GM18502 (cell line): Measurements from ENCODE around the gene THRAP3.

ENCODE experiments used
- ATAC-seq: cut with Tn5 transposase; IDR thresholded peaks from one replicate; pipeline ENCODE4 v1.9.1; 2021; ENCODE audit warnings: mild to moderate bottlenecking; ENCODE audit not compliant: unreplicated experiment, poor library complexity

Gene THRAP3

GRCh38 chr1:36285443-36286101 is 61.3 kb downstream of the THRAP3 start:
- ATAC-seq: no peak

GRCh38 chr1:36286802-36287201 is 62.6 kb downstream of the THRAP3 start:
- no peak for ATAC-seq

- no peak for ATAC-seq
These were observed 63.4 kb downstream of the THRAP3 start for GRCh38 chr1:36287595-36287994.

- no peak for ATAC-seq
These were observed 71.1 kb downstream of the THRAP3 start for GRCh38 chr1:36295390-36295789.

GRCh38 chr1:36297062-36297461 is 72.8 kb downstream of the THRAP3 start:
- no peak for ATAC-seq

GRCh38 chr1:36298640-36299039 is 74.4 kb downstream of the THRAP3 start:
- ATAC-seq: no peak

- no peak for ATAC-seq
These were observed 76.3 kb downstream of the THRAP3 start for GRCh38 chr1:36300526-36300925.

GRCh38 chr1:36301220-36301619 is 77.0 kb downstream of the THRAP3 start:
- ATAC-seq: no peak

- ATAC-seq: no peak
These were observed 79.0 kb downstream of the THRAP3 start for GRCh38 chr1:36303244-36303643.

GRCh38 chr1:36303650-36304360 is 79.6 kb downstream of the THRAP3 start:
- ATAC-seq: no peak

GRCh38 chr1:36304521-36304920 is 80.3 kb downstream of the THRAP3 start:
- ATAC-seq: no peak

GRCh38 chr1:36304970-36305914 is 81.0 kb downstream of the THRAP3 start:
- no peak for ATAC-seq

GRCh38 chr1:36305915-36306209 is 81.6 kb downstream of the THRAP3 start:
- no peak for ATAC-seq

- peak; percentile 39 for ATAC-seq
These were observed 82.1 kb downstream of the THRAP3 start, which contains the start of gene SH3D21 for GRCh38 chr1:36306210-36306901. SH3D21 (plus strand) TSS chr1:36306368; CDS start chr1:36306421, 53 bp downstream.

- ATAC-seq: peak; percentile 96
These were observed 82.7 kb downstream of the THRAP3 start for GRCh38 chr1:36306902-36307456.

GRCh38 chr1:36307601-36308330 is 83.5 kb downstream of the THRAP3 start:
- no peak for ATAC-seq

GRCh38 chr1:36309397-36309796 is 85.2 kb downstream of the THRAP3 start:
- no peak for ATAC-seq

- ATAC-seq: no peak
These were observed 96.1 kb downstream of the THRAP3 start for GRCh38 chr1:36320291-36320761.

- no peak for ATAC-seq
These were observed 96.5 kb downstream of the THRAP3 start for GRCh38 chr1:36320767-36321118.
